ENCODE measurements around the gene RAMP2. TPM values are rescaled to one million over a fixed set of nuclear protein-coding genes. Genes with fewer than 3 reads are reported as not detected.

The RAMP2 gene
- total and polyA plus RNA-seq, 2 of the 13 experiments (the other 11 are each of a cell fraction or from before 2014, with no cell fraction given): 1.4 to 5.2 TPM

- no peak for TF ChIP-seq KIAA2018 (CRISPR knock-in tag; IDR thresholded peaks at IDR 0.05; ENCODE audit: borderline replicate concordance)
- TF ChIP-seq BHLHE40 (IDR thresholded peaks at IDR 0.05; ENCODE audit: low read length): no peak
- TF ChIP-seq ZSCAN21 (CRISPR knock-in tag; IDR thresholded peaks at IDR 0.05; ENCODE audit: borderline replicate concordance): peak; percentile 62; the same call in 1 of the 2 replicates
- TF ChIP-seq PHF20 (CRISPR knock-in tag; IDR thresholded peaks at IDR 0.05): peak; percentile 48; the same call in 1 of the 2 replicates
- TF ChIP-seq ZNF7 (CRISPR knock-in tag; IDR thresholded peaks at IDR 0.05): no peak
- TF ChIP-seq ZNF562 (CRISPR knock-in tag; IDR thresholded peaks at IDR 0.05; ENCODE audit: borderline replicate concordance): no peak
- no peak for TF ChIP-seq FOSL1 (CRISPR knock-in tag; IDR thresholded peaks at IDR 0.05; ENCODE audit: borderline replicate concordance)
- TF ChIP-seq MZF1 (CRISPR knock-in tag; IDR thresholded peaks at IDR 0.05; ENCODE audit: borderline replicate concordance): no peak
- TF ChIP-seq ZBTB4 (CRISPR knock-in tag; IDR thresholded peaks at IDR 0.05; ENCODE audit: borderline replicate concordance): no peak
- no peak for TF ChIP-seq ZNF598 (CRISPR knock-in tag; IDR thresholded peaks at IDR 0.05; ENCODE audit: borderline replicate concordance)
- TF ChIP-seq ZNF614 (CRISPR knock-in tag; IDR thresholded peaks at IDR 0.05; ENCODE audit: borderline replicate concordance): peak; percentile 71; the same call in 1 of the 2 replicates
- peak; percentile 17; the same call in 1 of the 2 replicates for TF ChIP-seq KMT2B (CRISPR knock-in tag; IDR thresholded peaks at IDR 0.05)
- TF ChIP-seq ZNF784 (CRISPR knock-in tag; IDR thresholded peaks at IDR 0.05; ENCODE audit: borderline replicate concordance): no peak
- TF ChIP-seq PCBP2 (optimal IDR thresholded peaks at IDR 0.05; ENCODE audit: low read depth, low read length, poor library complexity, severe bottlenecking): peak; percentile 78
- TF ChIP-seq SOX5 (CRISPR knock-in tag; IDR thresholded peaks at IDR 0.05; ENCODE audit: borderline replicate concordance): peak; percentile 82
- peak; percentile 63 for TF ChIP-seq CREM (IDR thresholded peaks at IDR 0.05)
- no peak for TF ChIP-seq CREM (CRISPR knock-in tag; IDR thresholded peaks at IDR 0.05)
These were observed 19.2 kb downstream of the RAMP2 start, which contains the start of gene WNK4 (continued) for GRCh38 chr17:42779936-42780850.
